ENCODE data around the gene YJU2.
"Not testable (repeated sequence)": the region's sequence is repeated elsewhere in the genome, so short reads cannot be mapped to it uniquely, and the experiment has no call there.

Gene YJU2

GRCh38 chr19:4229179-4229931, 17.5 kb upstream of the YJU2 start, which contains the start of gene EBI3:
Gene EBI3 (plus strand): TSS chr19:4229523. CDS start chr19:4229551, 28 bp downstream.
- no peak for DNase-seq

DNA sequence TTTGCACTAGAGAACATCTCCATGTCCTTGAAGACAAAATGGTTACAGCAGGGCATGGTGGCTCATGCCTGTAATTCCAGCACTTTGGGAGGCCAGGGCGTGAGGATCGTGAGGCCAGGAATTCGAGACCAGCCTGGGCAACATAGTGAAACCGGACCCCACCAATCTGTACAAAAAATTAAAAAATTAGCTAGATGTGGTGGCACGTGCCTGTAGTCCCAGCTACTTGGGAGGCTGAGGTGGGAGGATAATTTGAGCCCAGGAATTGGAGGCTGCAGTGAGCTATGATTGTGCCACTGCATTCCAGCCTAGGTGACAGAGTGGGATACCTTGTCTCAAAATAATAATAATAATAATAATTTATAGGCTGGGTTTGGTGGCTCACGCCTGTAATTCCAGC, 16.6 kb upstream of the YJU2 start:
- DNase-seq, result not testable (repeated sequence)

GRCh38 chr19:4231521-4231920, 15.4 kb upstream of the YJU2 start:
- not testable (repeated sequence) for DNase-seq

DNA sequence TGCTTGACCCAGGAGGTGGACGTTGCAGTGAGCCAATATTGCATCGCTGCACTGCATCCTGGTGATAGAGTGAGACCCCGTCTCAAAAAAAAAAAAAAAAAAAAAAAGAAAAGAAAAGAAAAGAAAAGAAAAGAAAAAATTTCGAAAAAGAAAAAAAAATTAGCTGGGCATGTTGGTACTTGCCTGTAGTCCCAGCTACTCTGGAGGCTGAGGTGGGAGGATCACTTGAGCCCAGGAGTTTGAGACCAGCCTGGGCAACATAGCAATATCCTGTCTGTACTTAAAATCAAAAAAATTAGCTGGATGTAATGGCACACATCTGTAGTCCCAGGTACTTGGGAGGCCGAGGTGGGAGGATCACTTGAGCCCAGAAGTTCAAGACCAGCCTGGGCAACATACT, 14.7 kb upstream of the YJU2 start:
- DNase-seq, result not testable (repeated sequence)

- DNase-seq, result no peak
Observed at GRCh38 chr19:4232614-4233281, 14.1 kb upstream of the YJU2 start.

- DNase-seq, result peak; percentile 75
Observed at GRCh38 chr19:4233282-4233853, 13.5 kb upstream of the YJU2 start.

GRCh38 chr19:4234142-4234861, 12.6 kb upstream of the YJU2 start:
- no peak for DNase-seq

DNA sequence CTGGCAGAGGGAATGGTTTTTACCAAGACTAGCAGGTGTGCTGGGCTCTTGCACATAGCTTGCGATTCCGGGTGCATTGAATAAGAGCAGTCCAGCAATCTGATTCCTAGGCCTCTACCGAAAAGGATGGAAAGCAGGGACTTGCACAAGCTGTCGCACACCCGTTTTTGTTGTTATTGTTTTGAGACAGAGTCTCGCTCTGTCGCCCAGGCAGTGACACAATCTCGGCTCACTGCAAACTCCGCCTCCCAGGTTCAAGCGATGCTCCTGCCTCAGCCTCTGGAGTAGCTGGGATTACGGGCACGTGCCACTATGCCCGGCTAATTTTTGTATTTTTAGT, 12.0 kb upstream of the YJU2 start:
- no peak for DNase-seq

- DNase-seq, result not testable (repeated sequence)
Observed at GRCh38 chr19:4237510-4237909, 9.4 kb upstream of the YJU2 start.

GRCh38 chr19:4238831-4239230, 8.0 kb upstream of the YJU2 start:
- no peak for DNase-seq

DNA sequence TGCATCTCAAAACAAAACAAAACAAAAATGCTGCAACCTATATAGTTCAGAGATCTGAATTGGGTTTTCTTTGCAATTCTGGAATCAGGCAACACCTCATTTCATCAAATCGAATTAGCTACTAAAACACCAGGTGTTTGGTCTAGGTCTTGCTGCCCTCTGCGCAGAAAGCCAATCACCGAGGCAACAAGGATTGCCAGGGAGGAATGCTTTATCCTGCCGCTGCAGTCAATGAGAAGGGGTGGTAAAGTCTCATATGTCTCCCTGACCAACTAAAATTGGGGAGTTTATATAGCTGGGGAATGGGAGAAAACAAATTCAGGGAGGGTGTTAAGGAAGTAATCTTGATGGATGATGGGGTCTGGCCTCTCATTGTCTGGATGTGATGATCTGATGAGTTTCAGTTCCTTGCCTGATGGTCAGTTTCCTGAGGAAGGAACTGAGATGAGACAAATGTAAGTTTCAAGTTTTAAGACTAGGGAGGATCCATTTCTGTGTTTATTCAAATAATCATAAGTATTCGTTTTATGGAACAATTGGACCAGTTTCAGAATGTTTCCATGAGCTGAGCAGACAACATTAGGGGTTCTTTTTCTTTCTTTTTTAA, 5.0 kb upstream of the YJU2 start:
- DNase-seq, result no peak

DNA sequence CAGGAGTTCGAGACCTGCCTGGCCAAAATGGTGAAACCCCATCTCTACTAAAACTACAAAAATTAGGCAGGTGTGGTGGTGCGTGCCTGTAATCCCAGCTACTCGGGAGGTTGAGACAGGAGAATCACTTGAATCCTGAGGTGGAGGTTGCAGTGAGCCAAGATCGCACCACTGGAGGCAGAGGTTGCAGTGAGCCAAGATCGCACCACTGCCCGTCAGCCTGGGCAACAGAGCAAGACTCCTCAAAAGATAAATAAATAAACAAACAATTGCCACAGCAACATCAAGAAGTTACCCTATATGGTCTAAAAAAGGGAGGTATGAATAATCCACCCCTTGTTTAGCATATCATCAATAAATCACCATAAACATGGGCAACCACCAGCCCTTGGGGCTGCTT, 942 bp upstream of the YJU2 start:
- DNase-seq, result not testable (repeated sequence)

GRCh38 chr19:4256563-4256962, 9.7 kb downstream of the YJU2 start:
- DNase-seq, result no peak

GRCh38 chr19:4257025-4257424, 10.1 kb downstream of the YJU2 start:
- DNase-seq, result no peak

- no peak for DNase-seq
Observed at GRCh38 chr19:4258181-4258580, 11.3 kb downstream of the YJU2 start.

DNA sequence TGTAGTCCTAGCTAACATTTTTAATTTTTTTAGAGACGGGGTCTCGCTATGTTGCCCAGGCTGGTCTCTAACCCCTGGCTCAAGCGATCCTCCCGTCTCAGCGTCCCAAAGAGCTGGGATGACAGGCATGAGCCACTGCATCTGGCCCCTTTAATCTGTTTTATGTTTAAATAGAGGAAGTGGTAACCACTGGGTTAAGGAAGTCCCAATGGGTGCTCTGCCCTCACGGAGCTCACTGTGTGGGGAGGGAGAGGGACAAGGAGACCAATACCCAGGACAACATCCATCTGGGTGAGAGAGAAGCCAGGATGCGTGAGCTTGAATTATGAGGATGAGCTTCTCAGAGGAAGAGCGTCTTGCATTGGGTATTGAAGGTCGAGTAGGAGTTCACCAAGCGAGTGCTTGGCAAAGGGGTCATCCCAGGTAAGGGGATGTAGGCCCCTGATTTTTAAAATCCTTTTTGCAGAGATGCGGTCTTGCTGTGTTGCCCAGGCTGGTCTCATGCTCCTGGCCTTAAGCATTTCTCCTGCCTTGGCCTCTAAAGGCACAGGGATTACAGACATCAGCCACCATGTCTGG, 13.8 kb downstream of the YJU2 start:
- no peak for DNase-seq

DNA sequence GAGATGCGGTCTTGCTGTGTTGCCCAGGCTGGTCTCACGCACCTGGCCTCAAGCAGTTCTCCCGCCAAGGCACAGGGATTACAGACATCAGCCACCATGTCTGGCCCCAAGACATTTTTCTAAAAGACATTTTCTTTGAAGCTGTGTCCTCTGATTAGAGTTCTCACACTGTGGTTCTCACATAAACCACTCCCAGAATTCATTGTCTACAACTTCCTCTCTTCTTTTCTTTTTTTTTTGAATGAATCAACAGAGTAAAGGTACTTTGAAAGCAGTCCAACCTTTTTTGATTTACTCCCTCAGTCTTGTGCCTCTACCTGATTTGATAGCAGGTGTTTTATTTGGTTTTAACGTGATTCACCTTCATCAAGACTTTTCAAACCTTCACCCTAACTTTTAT, 17.9 kb downstream of the YJU2 start:
- DNase-seq, result no peak

GRCh38 chr19:4266253-4267000, 19.5 kb downstream of the YJU2 start:
- DNase-seq, result no peak

- DNase-seq, result peak; percentile 75
Observed at GRCh38 chr19:4267101-4267900, 20.4 kb downstream of the YJU2 start.

GRCh38 chr19:4267901-4268815, 21.3 kb downstream of the YJU2 start:
- DNase-seq, result no peak
